ENCODE data around the gene SIAH1. TPM values are rescaled to one million over a fixed set of nuclear protein-coding genes. Genes with fewer than 3 reads are reported as not detected.

Gene SIAH1
- total and polyA plus RNA-seq, 2 of the 8 experiments (the other 6 are each of a cell fraction or from before 2014, with no cell fraction given) = 19.5 to 33.9 TPM

GRCh38 chr16:48365601-48366164, 19.5 kb downstream of the SIAH1 start (continued):
- TF ChIP-seq CHD7 (IDR thresholded peaks at IDR 0.05; ENCODE audit: insufficient replicate concordance, low read length) = no peak
- no peak for TF ChIP-seq KDM1A (IDR thresholded peaks at IDR 0.05; ENCODE audit: borderline replicate concordance, low read length)
- TF ChIP-seq BCL11A (IDR thresholded peaks at IDR 0.05; ENCODE audit: low read depth in 2 of 2, low read length in 2 of 2) = no peak
- TF ChIP-seq USF2 (IDR thresholded peaks at IDR 0.05; ENCODE audit: low read length) = no peak
- no peak for TF ChIP-seq TCF12 (IDR thresholded peaks at IDR 0.05; ENCODE audit: low read depth, low read length)
- TF ChIP-seq TAF1 (IDR thresholded peaks at IDR 0.05; ENCODE audit: low read depth, low read length) = peak; percentile 98
- no peak for TF ChIP-seq SP4 (IDR thresholded peaks at IDR 0.05; ENCODE audit: low read length)
- no peak for TF ChIP-seq GABPA (IDR thresholded peaks at IDR 0.05; ENCODE audit: borderline replicate concordance, insufficient read depth, low read length)
- no peak for TF ChIP-seq SIN3A (conservative IDR thresholded peaks at IDR 0.05 in 1 of 2, IDR thresholded peaks at IDR 0.05 in 1 of 2; ENCODE audit: low read depth in 1 of 2, low read length in 2 of 2)
- TF ChIP-seq TBP (IDR thresholded peaks at IDR 0.05; ENCODE audit: low read depth, low read length) = peak; percentile 95

Data from H1 (cell line).